ENCODE measurements around the gene FAM229B.
"Not testable (repeated sequence)": the region's sequence is repeated elsewhere in the genome, so short reads cannot be mapped to it uniquely, and the experiment has no call there.

Gene FAM229B

GRCh38 chr6:112087136-112087911, at the start of gene FAM229B, which contains the start of gene TUBE1:
TSS of gene FAM229B (plus strand) at chr6:112087591. CDS start at chr6:112099284, 11,693 bp downstream.
TSS of gene TUBE1 (minus strand) at chr6:112087482. CDS start at chr6:112087434, 48 bp downstream.
- peak; percentile 88 to 94 for DNase-seq

GRCh38 chr6:112037783-112038216, 49.6 kb upstream of the FAM229B start:
- no peak for DNase-seq

GRCh38 chr6:112038268-112038667, 49.1 kb upstream of the FAM229B start:
- no peak for DNase-seq

GRCh38 chr6:112038756-112039430, 48.5 kb upstream of the FAM229B start:
- no peak for DNase-seq

GRCh38 chr6:112039431-112039770, 48.0 kb upstream of the FAM229B start:
- no peak for DNase-seq

- no peak for DNase-seq
These were observed 46.4 kb upstream of the FAM229B start for GRCh38 chr6:112040956-112041355.

GRCh38 chr6:112041535-112041934, 45.9 kb upstream of the FAM229B start:
- no peak for DNase-seq

- peak; percentile 85 to 89 for DNase-seq
These were observed 44.1 kb upstream of the FAM229B start for GRCh38 chr6:112043032-112044007.

GRCh38 chr6:112044196-112044595, 43.2 kb upstream of the FAM229B start:
- no peak for DNase-seq

GRCh38 chr6:112044856-112045255, 42.5 kb upstream of the FAM229B start:
- DNase-seq: no peak

- not testable (repeated sequence) for DNase-seq
These were observed 39.9 kb upstream of the FAM229B start for GRCh38 chr6:112047523-112047922.

- DNase-seq: no peak
These were observed 38.2 kb upstream of the FAM229B start for GRCh38 chr6:112049026-112049799.

- DNase-seq: no peak
These were observed 37.4 kb upstream of the FAM229B start for GRCh38 chr6:112049996-112050395.

GRCh38 chr6:112050429-112050828, 37.0 kb upstream of the FAM229B start:
- DNase-seq: no peak

GRCh38 chr6:112051251-112051740, 36.1 kb upstream of the FAM229B start:
- not testable (repeated sequence) for DNase-seq

GRCh38 chr6:112054001-112054400, 33.4 kb upstream of the FAM229B start, which contains the start of gene CCN6:
TSS of gene CCN6 (plus strand) at chr6:112054104. CDS start at chr6:112054358, 254 bp downstream.
- no peak for DNase-seq

GRCh38 chr6:112054555-112055190, 32.7 kb upstream of the FAM229B start:
- DNase-seq: no peak

- DNase-seq: no peak
These were observed 29.0 kb upstream of the FAM229B start for GRCh38 chr6:112058243-112059032.

- DNase-seq: no peak
These were observed 25.8 kb upstream of the FAM229B start for GRCh38 chr6:112061605-112062004.

GRCh38 chr6:112062966-112063365, 24.4 kb upstream of the FAM229B start:
- DNase-seq: no peak
